Mesodermal cell (in vitro differentiated cells): ENCODE results near the gene TPM3.
A peak's percentile ranks its signal among the peaks of the same experiment; 100 is the strongest.

ENCODE experiments used
- H3K27ac ChIP-seq: 2 replicates; pipeline ENCODE4 v1.7.0; 2013; ENCODE audit warnings: mild to moderate bottlenecking, low read depth, low read length, moderate library complexity; ENCODE audit not compliant: severe bottlenecking
- H3K36me3 ChIP-seq: 2 replicates; pipeline ENCODE4 v1.7.1; 2013; ENCODE audit warnings: mild to moderate bottlenecking, low read length, moderate library complexity; ENCODE audit not compliant: control insufficient read depth, insufficient read depth
- H3K4me1 ChIP-seq: one replicate; pipeline ENCODE4 v1.7.1; 2013; ENCODE audit warnings: mild to moderate bottlenecking, low read length; ENCODE audit not compliant: insufficient read depth, control insufficient read depth, poor library complexity, severe bottlenecking
- H3K4me3 ChIP-seq: 2 replicates; pipeline ENCODE4 v1.7.0; 2013; ENCODE audit warnings: low read length, control low read depth, mild to moderate bottlenecking; ENCODE audit not compliant: insufficient read depth, poor library complexity, severe bottlenecking; ENCODE audit errors: extremely low read depth
- H3K9me3 ChIP-seq: 2 replicates; pipeline ENCODE4 v1.7.1; 2013; ENCODE audit warnings: mild to moderate bottlenecking, low read length, moderate library complexity; ENCODE audit not compliant: control insufficient read depth
- WGBS, 2 experiments: methylation state at CpG; one replicate each; pipeline ENCODE4 v1.1.5; 2013; ENCODE audit warnings: missing lambda C conversion rate in 2 of 2; ENCODE audit not compliant: insufficient coverage in 2 of 2; 5-methylcytosine and 5-hydroxymethylcytosine counted together

TPM3 gene

GRCh38 chr1:154222518-154222917, 30.6 kb upstream of the TPM3 start:
- Histone ChIP-seq H3K27ac (no peak overlapping the region), H3K9me3 (no peaks in the 10 kb centered on the region), H3K4me3 (peak overlapping the region; percentile 91), H3K36me3 (peaks cover 54% of the 10 kb centered on the region), H3K4me1 (no peaks in the 10 kb centered on the region)
- WGBS, 2 experiments: 100% methylated on average over 1 of the region's 1 CpG; no CpG with 5 or more reads in 1 of the 2 experiments

GRCh38 chr1:154221278-154222001, 29.5 kb upstream of the TPM3 start:
- Histone ChIP-seq H3K27ac (peak overlapping the region; percentile 86), H3K4me1 (no peaks in the 10 kb centered on the region), H3K4me3 (peak overlapping the region; percentile 91), H3K36me3 (peaks cover 54% of the 10 kb centered on the region), H3K9me3 (no peaks in the 10 kb centered on the region)
- WGBS, 2 experiments: 0% methylated on average over 1 of the region's 28 CpGs; no CpG with 5 or more reads in 1 of the 2 experiments

GRCh38 chr1:154220970-154221277, 29.0 kb upstream of the TPM3 start:
- Histone ChIP-seq H3K36me3 (peaks cover 54% of the 10 kb centered on the region), H3K9me3 (no peaks in the 10 kb centered on the region)
- 0% methylated on average over 1 to 14 of the region's 33 CpGs for WGBS, 2 experiments

GRCh38 chr1:154220071-154220969, 28.4 kb upstream of the TPM3 start, which contains the start of gene UBAP2L:
UBAP2L (plus strand) TSS chr1:154220955; CDS start chr1:154225124, 4,169 bp downstream.
- H3K4me3 ChIP-seq: peak within 1 kb of the TSS; percentile 91
- H3K9me3 ChIP-seq: no peaks in the 10 kb centered on the region
- H3K36me3 ChIP-seq: peaks cover 48% of the 10 kb centered on the region
- WGBS, 2 experiments: 0% methylated on average over 45 to 52 of the region's 73 CpGs
- H3K4me1 ChIP-seq: no peaks in the 10 kb centered on the region
- peak within 1 kb of the TSS; percentile 98 for H3K27ac ChIP-seq

More at GRCh38 chr1:154220970-154221277, 29.0 kb upstream of the TPM3 start:
- H3K4me1 ChIP-seq: no peaks in the 10 kb centered on the region
- peak overlapping the region; percentile 91 for H3K4me3 ChIP-seq
- H3K27ac ChIP-seq: peak overlapping the region; percentile 86

GRCh38 chr1:154219541-154219940, 27.6 kb upstream of the TPM3 start:
- WGBS, 2 experiments: 20 to 28% methylated on average over 1 to 5 of the region's 5 CpGs
- Histone ChIP-seq H3K9me3 (no peaks in the 10 kb centered on the region), H3K36me3 (peaks cover 45% of the 10 kb centered on the region), H3K4me3 (peak overlapping the region; percentile 91), H3K4me1 (no peaks in the 10 kb centered on the region), H3K27ac (peak overlapping the region; percentile 98)

GRCh38 chr1:154218545-154218944, 26.6 kb upstream of the TPM3 start:
- Histone ChIP-seq H3K4me3 (peak overlapping the region; percentile 91), H3K36me3 (peaks cover 55% of the 10 kb centered on the region)

GRCh38 chr1:154213274-154213673, 21.4 kb upstream of the TPM3 start:
- H3K27ac ChIP-seq: no peak overlapping the region
- no peaks in the 10 kb centered on the region for H3K4me1 ChIP-seq
- 80 to 100% methylated on average over 1 of the region's 1 CpG for WGBS, 2 experiments
- H3K9me3 ChIP-seq: no peaks in the 10 kb centered on the region
- no peak overlapping the region for H3K4me3 ChIP-seq
- peaks cover 83% of the 10 kb centered on the region for H3K36me3 ChIP-seq

More at GRCh38 chr1:154218545-154218944, 26.6 kb upstream of the TPM3 start:
- H3K4me1 ChIP-seq: no peaks in the 10 kb centered on the region
- WGBS, 2 experiments: 94 to 100% methylated on average over 3 of the region's 3 CpGs
- H3K27ac ChIP-seq: no peak overlapping the region
- no peaks in the 10 kb centered on the region for H3K9me3 ChIP-seq

GRCh38 chr1:154212083-154212482, 20.2 kb upstream of the TPM3 start:
- no peaks in the 10 kb centered on the region for H3K9me3 ChIP-seq
- H3K4me3 ChIP-seq: no peak overlapping the region
- H3K4me1 ChIP-seq: no peaks in the 10 kb centered on the region
- H3K36me3 ChIP-seq: peaks cover 83% of the 10 kb centered on the region
- 96 to 99% methylated on average over 8 to 9 of the region's 10 CpGs for WGBS, 2 experiments
- no peak overlapping the region for H3K27ac ChIP-seq

GRCh38 chr1:154208677-154209388, 16.9 kb upstream of the TPM3 start:
- H3K4me1 ChIP-seq: no peaks in the 10 kb centered on the region
- H3K36me3 ChIP-seq: peaks cover 80% of the 10 kb centered on the region
- 97 to 100% methylated on average over 3 of the region's 5 CpGs for WGBS, 2 experiments

GRCh38 chr1:154207262-154207661, 15.4 kb upstream of the TPM3 start:
- no peaks in the 10 kb centered on the region for H3K4me1 ChIP-seq
- WGBS, 2 experiments: 97% methylated on average over 4 to 9 of the region's 9 CpGs
- peaks cover 64% of the 10 kb centered on the region for H3K36me3 ChIP-seq
- no peaks in the 10 kb centered on the region for H3K9me3 ChIP-seq
- no peak overlapping the region for H3K4me3 ChIP-seq
- H3K27ac ChIP-seq: peak overlapping the region; percentile 51

More at GRCh38 chr1:154208677-154209388, 16.9 kb upstream of the TPM3 start:
- Histone ChIP-seq H3K27ac (no peak overlapping the region), H3K4me3 (no peak overlapping the region), H3K9me3 (no peaks in the 10 kb centered on the region)
